Naive thymus-derived CD8-positive, alpha-beta T cell (primary cell): ENCODE results near the gene HPSE. TPM values are rescaled to one million over a fixed set of nuclear protein-coding genes. Genes with fewer than 3 reads are reported as not detected.

Experiments
- ATAC-seq, 2 donors: fragments of 150-1000 bp; cut with Tn5 transposase in 1 of 2; sonication (Bioruptor Pico), chemical (Tn5 transposase) in 1 of 2; 1 replicate in 1 of 2; 2 replicates in 1 of 2; pipeline ENCODE4 v1.10.0; 2021; ENCODE audit warnings: mild to moderate bottlenecking in 2 of 2, moderate library complexity in 2 of 2
- POLR2A ChIA-PET: fragments of 350-600 bp; sonication (Branson Sonifier 250); formaldehyde crosslinking; loops from one replicate; lab custom pipeline; 2021; ENCODE audit warnings: antibody characterized with exemption; lab: Charles Lee
- DNase-seq, 10 donors: peaks; one replicate each; pipeline versions ENCODE4 v3.0.0 to v3.0.0-alpha.2; 2020 to 2022
- H3K27ac Mint-ChIP-seq, 10 donors: one replicate each; pipeline ENCODE4 v1.8.0; 2020 to 2022; ENCODE audit warnings: mild to moderate bottlenecking in 10 of 10, mixed read lengths in 10 of 10, moderate library complexity in 4 of 10, inconsistent platforms in 1 of 10
- H3K27me3 Mint-ChIP-seq, 5 donors: one replicate each; pipeline ENCODE4 v1.8.0; 2021 to 2022; ENCODE audit warnings: mixed read lengths in 5 of 5
- H3K36me3 Mint-ChIP-seq, 3 donors: one replicate each; pipeline ENCODE4 v1.8.0; 2020 to 2022; ENCODE audit warnings: mixed read lengths in 3 of 3, mild to moderate bottlenecking in 2 of 3, inconsistent platforms in 1 of 3
- H3K4me1 Mint-ChIP-seq, 4 donors: one replicate each; pipeline ENCODE4 v1.8.0; 2021 to 2022; ENCODE audit warnings: mixed read lengths in 4 of 4
- H3K4me3 Mint-ChIP-seq, 10 donors: one replicate each; pipeline ENCODE4 v1.8.0; 2020 to 2022; ENCODE audit warnings: mild to moderate bottlenecking in 10 of 10, mixed read lengths in 10 of 10, moderate library complexity in 6 of 10, inconsistent platforms in 1 of 10
- H3K9me3 Mint-ChIP-seq, 9 donors: one replicate each; pipeline ENCODE4 v1.8.0; 2020 to 2022; ENCODE audit warnings: mixed read lengths in 9 of 9, mild to moderate bottlenecking in 3 of 9, inconsistent platforms in 1 of 9, moderate library complexity in 1 of 9
- polyA plus RNA-seq, 3 donors: library from polyadenylated mRNA; unstranded; fragments of 300-500 nt; fragmentation: Illumina TruSeq; gene quantifications; one replicate each; pipeline ENCODE4 v1.2.3, GENCODE V29; 2021
- total RNA-seq, 8 experiments: library from RNA in 2 of 8; stranded (reverse) in 2 of 8; gene quantifications; one replicate each; pipeline ENCODE4 v1.2.3 and lab custom pipeline; 2021 to 2026

HPSE gene
- total and polyA plus RNA-seq, 5 experiments from 2014 or later = 2.5 to 5.3 (median 3.4) TPM

- Mint-ChIP-seq H3K27ac (no peak overlapping the region), H3K27me3 (peaks cover 0 to 12% (median 2%) of the 10 kb centered on the region in 5 donors), H3K4me1 (peaks cover 0 to 6% (median 1%) of the 10 kb centered on the region in 4 donors), H3K9me3 (peaks cover 0 to under 1% (median 0%) of the 10 kb centered on the region in 9 donors), H3K4me3 (no peak overlapping the region), H3K36me3 (no peaks in the 10 kb centered on the region)
- POLR2A ChIA-PET = no interaction called here
- no peak for ATAC-seq
- DNase-seq = no peak
These were observed 26.9 kb upstream of the HPSE start for GRCh38 chr4:83361416-83362103.

GRCh38 chr4:83360018-83360417 is 25.4 kb upstream of the HPSE start:
- Mint-ChIP-seq H3K36me3 (no peaks in the 10 kb centered on the region), H3K4me1 (peaks cover 0 to 6% (median 1%) of the 10 kb centered on the region in 4 donors), H3K27me3 (peaks cover 0 to 12% (median 2%) of the 10 kb centered on the region in 5 donors), H3K27ac (no peak overlapping the region), H3K9me3 (peaks cover 0 to 3% (median 0%) of the 10 kb centered on the region in 9 donors), H3K4me3 (no peak overlapping the region)
- POLR2A ChIA-PET = no interaction called here
- ATAC-seq (no peak), DNase-seq (no peak)

- H3K36me3 Mint-ChIP-seq = peaks cover 0 to 5% (median 0%) of the 10 kb centered on the region in 3 donors
- no peak overlapping the region for H3K4me3 Mint-ChIP-seq
- H3K27ac Mint-ChIP-seq = no peak overlapping the region
- ATAC-seq = no peak
- peaks cover 0 to 6% (median 0%) of the 10 kb centered on the region in 4 donors for H3K4me1 Mint-ChIP-seq
- peaks cover 0 to 8% (median 2%) of the 10 kb centered on the region in 9 donors for H3K9me3 Mint-ChIP-seq
- peaks cover 0 to 8% (median 0%) of the 10 kb centered on the region in 5 donors for H3K27me3 Mint-ChIP-seq
- no peak for DNase-seq
- POLR2A ChIA-PET = no interaction called here
These were observed 23.8 kb upstream of the HPSE start for GRCh38 chr4:83358410-83358809.

GRCh38 chr4:83356899-83357661 is 22.4 kb upstream of the HPSE start:
- Mint-ChIP-seq H3K9me3 (peaks cover 0 to 10% (median 3%) of the 10 kb centered on the region in 9 donors), H3K4me1 (peaks cover 0 to 6% (median 0%) of the 10 kb centered on the region in 4 donors), H3K36me3 (peaks cover 0 to 5% (median 0%) of the 10 kb centered on the region in 3 donors), H3K4me3 (no peak overlapping the region), H3K27me3 (no peaks in the 10 kb centered on the region), H3K27ac (no peak overlapping the region)
- POLR2A ChIA-PET = no interaction called here
- no peak for ATAC-seq
- DNase-seq = no peak

GRCh38 chr4:83353516-83353915 is 18.9 kb upstream of the HPSE start:
- ATAC-seq (no peak), DNase-seq (no peak)
- no peak overlapping the region for H3K4me3 Mint-ChIP-seq
- peaks cover 0 to 10% (median 3%) of the 10 kb centered on the region in 9 donors for H3K9me3 Mint-ChIP-seq
- H3K36me3 Mint-ChIP-seq = peaks cover 0 to 6% (median 5%) of the 10 kb centered on the region in 3 donors
- peaks cover 1 to 17% (median 10%) of the 10 kb centered on the region in 4 donors for H3K4me1 Mint-ChIP-seq
- H3K27me3 Mint-ChIP-seq = no peaks in the 10 kb centered on the region
- peak overlapping the region in 1 of 10 donors; percentile 6 for H3K27ac Mint-ChIP-seq
- POLR2A ChIA-PET = no interaction called here

- H3K4me1 Mint-ChIP-seq = peaks cover 1 to 17% (median 10%) of the 10 kb centered on the region in 4 donors
- peaks cover 0 to 9% (median 2%) of the 10 kb centered on the region in 5 donors for H3K27me3 Mint-ChIP-seq
- peaks cover 0 to 21% (median 17%) of the 10 kb centered on the region in 3 donors for H3K36me3 Mint-ChIP-seq
- H3K4me3 Mint-ChIP-seq = no peak overlapping the region
- peaks cover 0 to 22% (median 9%) of the 10 kb centered on the region in 9 donors for H3K9me3 Mint-ChIP-seq
- no peak for DNase-seq
- POLR2A ChIA-PET = interaction anchor here (0.7 kb wide), 1 partner anchor 11 kb away, joined by 3 read pairs; no protein-coding TSS in a partner anchor
- H3K27ac Mint-ChIP-seq = peak overlapping the region in 1 of 10 donors; percentile 22
- ATAC-seq = no peak
These were observed 13.4 kb upstream of the HPSE start for GRCh38 chr4:83348074-83348473.

GRCh38 chr4:83342476-83342875 is 7.8 kb upstream of the HPSE start:
- peaks cover 0 to 33% (median 8%) of the 10 kb centered on the region in 9 donors for H3K9me3 Mint-ChIP-seq
- H3K4me1 Mint-ChIP-seq = peaks cover 13 to 27% (median 24%) of the 10 kb centered on the region in 4 donors
- no peak for ATAC-seq
- H3K4me3 Mint-ChIP-seq = no peak overlapping the region
- H3K27me3 Mint-ChIP-seq = peaks cover 1 to 9% (median 3%) of the 10 kb centered on the region in 5 donors
- H3K36me3 Mint-ChIP-seq = peaks cover 0 to 21% (median 18%) of the 10 kb centered on the region in 3 donors
- POLR2A ChIA-PET = no interaction called here
- H3K27ac Mint-ChIP-seq = no peak overlapping the region
- no peak for DNase-seq

- peak; percentile 93 for ATAC-seq
- H3K27ac Mint-ChIP-seq = peak overlapping the region in 6 of 10 donors; percentile 1 to 74 (median 21)
- peak overlapping the region; percentile 2 to 68 (median 36) for H3K4me3 Mint-ChIP-seq
- H3K4me1 Mint-ChIP-seq = peaks cover 13 to 28% (median 26%) of the 10 kb centered on the region in 4 donors
- H3K27me3 Mint-ChIP-seq = peaks cover 1 to 9% (median 3%) of the 10 kb centered on the region in 5 donors
- peaks cover 0 to 17% (median 4%) of the 10 kb centered on the region in 9 donors for H3K9me3 Mint-ChIP-seq
- peaks cover 0 to 10% (median 6%) of the 10 kb centered on the region in 3 donors for H3K36me3 Mint-ChIP-seq
- POLR2A ChIA-PET = no interaction called here
- DNase-seq = peak in 7 of 10 donors; percentile 19 to 60 (median 39)
These were observed 6.2 kb upstream of the HPSE start for GRCh38 chr4:83340692-83341343.

- no peak for DNase-seq
- peaks cover 0 to 10% (median 6%) of the 10 kb centered on the region in 3 donors for H3K36me3 Mint-ChIP-seq
- peak overlapping the region in 1 of 10 donors; percentile 40 for H3K27ac Mint-ChIP-seq
- H3K9me3 Mint-ChIP-seq = peaks cover 0 to 15% (median 4%) of the 10 kb centered on the region in 9 donors
- POLR2A ChIA-PET = no interaction called here
- H3K4me3 Mint-ChIP-seq = no peak overlapping the region
- no peak for ATAC-seq
- peaks cover 0 to 9% (median 1%) of the 10 kb centered on the region in 5 donors for H3K27me3 Mint-ChIP-seq
- peaks cover 21 to 38% (median 35%) of the 10 kb centered on the region in 4 donors for H3K4me1 Mint-ChIP-seq
These were observed 4.9 kb upstream of the HPSE start for GRCh38 chr4:83339573-83339972.

GRCh38 chr4:83335701-83336100 is 1.1 kb upstream of the HPSE start:
- peaks cover 18 to 46% (median 29%) of the 10 kb centered on the region in 4 donors for H3K4me1 Mint-ChIP-seq
- peaks cover 0 to 6% (median 0%) of the 10 kb centered on the region in 5 donors for H3K27me3 Mint-ChIP-seq
- ATAC-seq (no peak), DNase-seq (no peak)
- POLR2A ChIA-PET = interaction anchor here (1.0 to 1.6 kb wide), 3 partner anchors 15 to 120 kb away, joined by 3 to 4 read pairs (median 3); partner anchors contain the start of genes HELQ and MRPS18C
- H3K36me3 Mint-ChIP-seq = peaks cover 0 to 10% (median 7%) of the 10 kb centered on the region in 3 donors
- H3K4me3 Mint-ChIP-seq = peak overlapping the region; percentile 86 to 99 (median 93)
- peak overlapping the region in 7 of 10 donors; percentile 53 to 95 (median 83) for H3K27ac Mint-ChIP-seq
- peaks cover 0 to 15% (median 4%) of the 10 kb centered on the region in 9 donors for H3K9me3 Mint-ChIP-seq

- no peak overlapping the region for H3K4me3 Mint-ChIP-seq
- DNase-seq = no peak
- peaks cover 0 to 4% (median 2%) of the 10 kb centered on the region in 3 donors for H3K36me3 Mint-ChIP-seq
- POLR2A ChIA-PET = no interaction called here
- no peak for ATAC-seq
- peaks cover 15 to 41% (median 27%) of the 10 kb centered on the region in 4 donors for H3K4me1 Mint-ChIP-seq
- H3K27ac Mint-ChIP-seq = peak overlapping the region in 3 of 10 donors; percentile 12 to 38 (median 14)
- peaks cover 0 to 2% (median 0%) of the 10 kb centered on the region in 5 donors for H3K27me3 Mint-ChIP-seq
- no peaks in the 10 kb centered on the region for H3K9me3 Mint-ChIP-seq
These were observed 2.7 kb downstream of the HPSE start for GRCh38 chr4:83331956-83332355.
